Progenitor cell of endocrine pancreas (in vitro differentiated cells): ENCODE results near the gene SLC26A3. TPM values are rescaled to one million over a fixed set of nuclear protein-coding genes. Genes with fewer than 3 reads are reported as not detected.

Experiments
- DNase-seq: peaks from one replicate; pipeline ENCODE4 v3.0.0; 2021; ENCODE audit warnings: low spot score; ENCODE audit not compliant: unreplicated experiment
- H3K27ac Mint-ChIP-seq: 2 replicates; pipeline ENCODE4 v1.8.0; 2021; ENCODE audit warnings: mild to moderate bottlenecking, moderate library complexity, mixed read lengths
- H3K27me3 Mint-ChIP-seq: 2 replicates; pipeline ENCODE4 v1.8.0; 2021; ENCODE audit warnings: mixed read lengths
- H3K36me3 Mint-ChIP-seq: 2 replicates; pipeline ENCODE4 v1.8.0; 2022; ENCODE audit warnings: mixed read lengths; ENCODE audit not compliant: insufficient read depth
- H3K4me1 Mint-ChIP-seq: 2 replicates; pipeline ENCODE4 v1.8.0; 2021; ENCODE audit warnings: low read depth, mixed read lengths
- H3K4me3 Mint-ChIP-seq: 2 replicates; pipeline ENCODE4 v1.8.0; 2021; ENCODE audit warnings: low read depth, mild to moderate bottlenecking, moderate library complexity, mixed read lengths
- H3K9me3 Mint-ChIP-seq: 2 replicates; pipeline ENCODE4 v1.8.0; 2021; ENCODE audit warnings: low read depth, mixed read lengths
- CTCF ChIP-seq: fragments of 200-600 bp; sonication (generic); IDR thresholded peaks from one replicate; pipeline ENCODE4 v1.5.0; 2021; ENCODE audit warnings: antibody characterized with exemption, mild to moderate bottlenecking; ENCODE audit not compliant: unreplicated experiment
- total RNA-seq: library from RNA; stranded (reverse); gene quantifications from 2 replicates; pipeline ENCODE4 v1.2.1, GENCODE V29; 2021

The SLC26A3 gene
- total RNA-seq, 1 donor from 2014 or later, result 2.8 TPM

- no peak for DNase-seq
- Mint-ChIP-seq H3K27ac (no peak overlapping the region), H3K36me3 (no peaks in the 10 kb centered on the region), H3K27me3 (no peaks in the 10 kb centered on the region), H3K4me1 (no peaks in the 10 kb centered on the region), H3K9me3 (no peaks in the 10 kb centered on the region), H3K4me3 (no peak overlapping the region)
- no peak for TF ChIP-seq CTCF
Measured at GRCh38 chr7:107715531-107715930, 87.5 kb downstream of the SLC26A3 start.

Other genes with a start within 250 kb of the SLC26A3 start
- gene COG5, start 239.3 kb downstream of the SLC26A3 start, total RNA-seq, result 49.0 and 49.5 TPM in 2 replicates
- 11.4 and 16.8 TPM in 2 replicates for gene DUS4L, start 239.3 kb downstream of the SLC26A3 start, total RNA-seq
- gene BCAP29, start 223.0 kb downstream of the SLC26A3 start, total RNA-seq, result 34.9 and 38.5 TPM in 2 replicates
- gene SLC26A4, start 142.4 kb downstream of the SLC26A3 start, total RNA-seq, result 0.42 and 0.43 TPM in 2 replicates
- gene CBLL1, start 59.1 kb downstream of the SLC26A3 start, total RNA-seq, result 34.0 and 37.7 TPM in 2 replicates
- 75.7 and 80.0 TPM in 2 replicates for gene DLD, start 88.0 kb upstream of the SLC26A3 start, total RNA-seq
- 275 and 307 TPM in 2 replicates for gene LAMB1, start 199.9 kb upstream of the SLC26A3 start, total RNA-seq